IMR-90 (cell line): ENCODE results near the gene NOS1AP. TPM values are rescaled to one million over a fixed set of nuclear protein-coding genes. Genes with fewer than 3 reads are reported as not detected.

Experiments
- ATAC-seq: fragments of 200-7000 bp; cut with Tn5 transposase; 2 replicates; pipeline ENCODE4 v1.9.1; 2020; ENCODE audit warnings: low read depth, mild to moderate bottlenecking, moderate library complexity
- BruUV-seq: library from RNA; stranded (reverse); fragments of 400-500 nt; replicated peaks from 2 replicates; lab custom pipeline; 2021; lab: Mats Ljungman, UMichigan
- CTCF ChIA-PET: fragments of 300-600 bp; formaldehyde crosslinking; extraction: SDS; loops from one replicate; lab custom pipeline; 2021; ENCODE audit warnings: antibody characterized with exemption; lab: Yijun Ruan, JAX
- POLR2A ChIA-PET: fragments of 300-600 bp; sonication (Branson Sonifier 250); formaldehyde crosslinking; loops from one replicate; lab custom pipeline; 2022; ENCODE audit warnings: antibody characterized with exemption; ENCODE audit not compliant: unreplicated experiment; lab: Charles Lee
- DNase-seq: peaks from one replicate; pipeline ENCODE4 v3.0.0; 2013
- H2AFZ ChIP-seq: replicated peaks from 2 replicates; pipeline ENCODE3; 2013; ENCODE audit warnings: low read length, mild to moderate bottlenecking; ENCODE audit not compliant: poor library complexity
- H2AK5ac ChIP-seq: 2 replicates; pipeline ENCODE4 v1.6.1; 2013; ENCODE audit warnings: low read depth, low read length, inconsistent platforms
- H2AK9ac ChIP-seq: replicated peaks from 2 replicates; pipeline ENCODE3; 2013; ENCODE audit warnings: mild to moderate bottlenecking, low read depth, low read length, moderate library complexity; ENCODE audit not compliant: poor library complexity
- H2BK120ac ChIP-seq: 2 replicates; pipeline ENCODE4 v1.6.1; 2013; ENCODE audit warnings: low read depth, low read length, inconsistent platforms
- H2BK15ac ChIP-seq: 3 replicates; pipeline ENCODE4 v1.6.1; 2013; ENCODE audit warnings: low read depth, low read length, inconsistent platforms
- H2BK20ac ChIP-seq: 2 replicates; pipeline ENCODE4 v1.6.1; 2013; ENCODE audit warnings: low read depth, mild to moderate bottlenecking, inconsistent platforms, low read length, moderate library complexity
- H2BK5ac ChIP-seq: 2 replicates; pipeline ENCODE4 v1.6.1; 2013; ENCODE audit warnings: mild to moderate bottlenecking, low read depth, low read length, inconsistent platforms; ENCODE audit not compliant: poor library complexity, severe bottlenecking
- H3K14ac ChIP-seq: replicated peaks from 2 replicates; pipeline ENCODE4 v1.6.1; 2013; ENCODE audit warnings: low read depth, low read length, inconsistent platforms
- H3K18ac ChIP-seq: 2 replicates; pipeline ENCODE4 v1.6.1; 2013; ENCODE audit warnings: low read depth, low read length, control low read depth
- H3K23ac ChIP-seq: 2 replicates; pipeline ENCODE4 v1.6.1; 2013; ENCODE audit warnings: low read depth, low read length, inconsistent platforms
- H3K27ac ChIP-seq: 2 replicates; pipeline ENCODE4 v1.5.1; 2013; ENCODE audit warnings: mild to moderate bottlenecking, control low read depth, low read length; ENCODE audit not compliant: insufficient read depth
- H3K27me3 ChIP-seq: 2 replicates; pipeline ENCODE4 v1.6.1; 2013; ENCODE audit warnings: low read length; ENCODE audit not compliant: control insufficient read depth, insufficient read depth
- H3K36me3 ChIP-seq: 2 replicates; pipeline ENCODE4 v1.6.1; 2013; ENCODE audit warnings: low read length, mixed read lengths; ENCODE audit not compliant: control insufficient read depth, insufficient read depth
- H3K4ac ChIP-seq: 2 replicates; pipeline ENCODE4 v1.6.1; 2013; ENCODE audit warnings: low read depth, low read length, inconsistent platforms
- H3K4me1 ChIP-seq: 2 replicates; pipeline ENCODE4 v1.6.1; 2013; ENCODE audit warnings: low read length, mixed read lengths; ENCODE audit not compliant: control insufficient read depth, insufficient read depth
- H3K4me2 ChIP-seq: 2 replicates; pipeline ENCODE4 v1.6.1; 2013; ENCODE audit warnings: low read depth, mild to moderate bottlenecking, control low read depth, low read length, moderate library complexity
- H3K4me3 ChIP-seq: 2 replicates; pipeline ENCODE4 v1.5.1; 2013; ENCODE audit warnings: low read depth, mild to moderate bottlenecking, control low read depth, low read length, moderate library complexity; ENCODE audit not compliant: insufficient read depth
- H3K56ac ChIP-seq: 2 replicates; pipeline ENCODE4 v1.6.1; 2013; ENCODE audit warnings: low read length, inconsistent platforms; ENCODE audit not compliant: insufficient read depth; ENCODE audit errors: extremely low read depth
- H3K79me1 ChIP-seq, 2 experiments: 2 replicates each; pipeline ENCODE4 v1.6.1; 2013; ENCODE audit warnings: low read length in 2 of 2, inconsistent platforms in 1 of 2, low read depth in 1 of 2
- H3K9ac ChIP-seq: 2 replicates; pipeline ENCODE4 v1.6.1; 2013; ENCODE audit warnings: low read depth, low read length, control low read depth
- H3K9me1 ChIP-seq: 2 replicates; pipeline ENCODE4 v1.6.1; 2013; ENCODE audit warnings: low read length, inconsistent platforms; ENCODE audit not compliant: insufficient read depth
- H3K9me3 ChIP-seq: 2 replicates; pipeline ENCODE4 v1.6.1; 2013; ENCODE audit warnings: low read length; ENCODE audit not compliant: control insufficient read depth, insufficient read depth
- H4K20me1 ChIP-seq: 2 replicates; pipeline ENCODE4 v1.6.1; 2013; ENCODE audit warnings: low read length, inconsistent platforms; ENCODE audit not compliant: insufficient read depth
- H4K5ac ChIP-seq: 2 replicates; pipeline ENCODE4 v1.6.1; 2013; ENCODE audit warnings: mild to moderate bottlenecking, low read depth, low read length, control low read depth
- H4K8ac ChIP-seq, 2 experiments: 2 replicates each; pipeline ENCODE4 v1.6.1; 2013; ENCODE audit warnings: low read depth in 2 of 2, low read length in 2 of 2, control low read depth in 1 of 2, inconsistent platforms in 1 of 2
- H4K91ac ChIP-seq: 2 replicates; pipeline ENCODE4 v1.6.1; 2013; ENCODE audit warnings: low read depth, low read length, inconsistent platforms; ENCODE audit not compliant: insufficient read depth
- BHLHE40 ChIP-seq: fragments of 150-350 bp; IDR thresholded peaks from 2 replicates; pipeline ENCODE4 v1.6.1; 2016; ENCODE audit warnings: mild to moderate bottlenecking, low read depth, low read length
- CEBPB ChIP-seq: IDR thresholded peaks from 2 replicates; pipeline ENCODE4 v1.6.1; 2012; ENCODE audit warnings: low read depth, low read length, improper control_type of control experiment
- FOS ChIP-seq: fragments of 150-350 bp; IDR thresholded peaks from 2 replicates; pipeline ENCODE4 v1.6.1; 2016; ENCODE audit warnings: low read depth, low read length
- MAFK ChIP-seq: IDR thresholded peaks from 2 replicates; pipeline ENCODE4 v1.6.1; 2012; ENCODE audit warnings: low read depth, low read length, improper control_type of control experiment
- MAZ ChIP-seq: IDR thresholded peaks from 2 replicates; pipeline ENCODE4 v1.6.1; 2012; ENCODE audit warnings: low read depth, mild to moderate bottlenecking, low read length, improper control_type of control experiment, moderate library complexity, borderline replicate concordance
- MXI1 ChIP-seq: IDR thresholded peaks from 2 replicates; pipeline ENCODE4 v1.6.1; 2012; ENCODE audit warnings: low read depth, mild to moderate bottlenecking, low read length, moderate library complexity, borderline replicate concordance
- NFE2L2 ChIP-seq: fragments of 150-350 bp; IDR thresholded peaks from 2 replicates; pipeline ENCODE4 v1.6.1; 2016; ENCODE audit warnings: low read depth, mild to moderate bottlenecking, low read length
- POLR2A ChIP-seq: IDR thresholded peaks from 2 replicates; pipeline ENCODE4 v1.6.1; 2012; ENCODE audit warnings: mild to moderate bottlenecking, low read depth, low read length
- RAD21 ChIP-seq: IDR thresholded peaks from 2 replicates; pipeline ENCODE4 v1.6.1; 2012; ENCODE audit warnings: low read length, improper control_type of control experiment
- RCOR1 ChIP-seq: IDR thresholded peaks from 2 replicates; pipeline ENCODE4 v1.6.1; 2012; ENCODE audit warnings: mild to moderate bottlenecking, low read length, improper control_type of control experiment; ENCODE audit not compliant: insufficient replicate concordance
- RFX5 ChIP-seq: IDR thresholded peaks from 2 replicates; pipeline ENCODE4 v1.8.0; 2012; ENCODE audit warnings: low read depth, mild to moderate bottlenecking, low read length, moderate library complexity
- SMC3 ChIP-seq: fragments of 150-350 bp; IDR thresholded peaks from 2 replicates; pipeline ENCODE4 v1.6.1; 2016; ENCODE audit warnings: low read depth, mild to moderate bottlenecking, antibody characterized with exemption, low read length, moderate library complexity
- WGBS, 2 experiments: methylation state at CpG; one replicate each; pipeline versions ENCODE4 v1.1.5 to v1.1.7; 2013; ENCODE audit warnings: missing lambda C conversion rate in 2 of 2; ENCODE audit not compliant: insufficient read length in 1 of 2; ENCODE audit errors: extremely low coverage in 2 of 2; 5-methylcytosine and 5-hydroxymethylcytosine counted together
- dilution Hi-C: fragments of 300-500 bp; cut with HindIII; formaldehyde crosslinking; loops from one replicate; pipeline ENCODE4 v1.14.3; 2018; ENCODE audit warnings: low sequenced_read_pairs; ENCODE audit not compliant: unreplicated experiment
- in situ Hi-C: fragments of 300-500 bp; cut with MboI; formaldehyde crosslinking; loops from 3 replicates; pipeline ENCODE4 v1.14.3; 2019; ENCODE audit warnings: low sequenced_read_pairs, inconsistent platforms, mixed read lengths
- intact Hi-C: fragments of 100-400 bp; cut with micrococcal nuclease; formaldehyde crosslinking; loops from 2 replicates; pipeline ENCODE4 v1.10.0; 2022
- polyA plus RNA-seq, 3 experiments: library from polyadenylated mRNA; depleted of rRNA; stranded (reverse); fragments of >200 nt; gene quantifications; 2 replicates each; pipeline ENCODE4 v1.2.3, GENCODE V29; 2012; ENCODE audit warnings: low replicate concordance in 1 of 3
- total RNA-seq: library from RNA; depleted of rRNA; stranded (reverse); fragments of >200 nt; gene quantifications from 2 replicates; pipeline ENCODE4 v1.2.3, GENCODE V29; 2012
- TF ChIP-seq, protein P1 (sequence below): fragments of 150-350 bp; IDR thresholded peaks from 2 replicates; pipeline ENCODE4 v1.6.1; 2016; ENCODE audit warnings: low read depth, mild to moderate bottlenecking, low read length, moderate library complexity, borderline replicate concordance
- TF ChIP-seq, protein P2 (sequence below): conservative IDR thresholded peaks from 2 replicates; pipeline ENCODE4 v1.5.1; 2012; ENCODE audit warnings: mild to moderate bottlenecking, low read depth, low read length, improper control_type of control experiment
- TF ChIP-seq, protein P3 (sequence below): fragments of 150-350 bp; IDR thresholded peaks from 2 replicates; pipeline ENCODE4 v1.6.1; 2017; ENCODE audit warnings: mild to moderate bottlenecking, antibody characterized with exemption, low read length, low read depth

NOS1AP gene
- total and polyA plus RNA-seq, 2 of the 4 experiments (the other 2 are of a cell fraction) = 0.18 to 0.19 TPM

DNA sequence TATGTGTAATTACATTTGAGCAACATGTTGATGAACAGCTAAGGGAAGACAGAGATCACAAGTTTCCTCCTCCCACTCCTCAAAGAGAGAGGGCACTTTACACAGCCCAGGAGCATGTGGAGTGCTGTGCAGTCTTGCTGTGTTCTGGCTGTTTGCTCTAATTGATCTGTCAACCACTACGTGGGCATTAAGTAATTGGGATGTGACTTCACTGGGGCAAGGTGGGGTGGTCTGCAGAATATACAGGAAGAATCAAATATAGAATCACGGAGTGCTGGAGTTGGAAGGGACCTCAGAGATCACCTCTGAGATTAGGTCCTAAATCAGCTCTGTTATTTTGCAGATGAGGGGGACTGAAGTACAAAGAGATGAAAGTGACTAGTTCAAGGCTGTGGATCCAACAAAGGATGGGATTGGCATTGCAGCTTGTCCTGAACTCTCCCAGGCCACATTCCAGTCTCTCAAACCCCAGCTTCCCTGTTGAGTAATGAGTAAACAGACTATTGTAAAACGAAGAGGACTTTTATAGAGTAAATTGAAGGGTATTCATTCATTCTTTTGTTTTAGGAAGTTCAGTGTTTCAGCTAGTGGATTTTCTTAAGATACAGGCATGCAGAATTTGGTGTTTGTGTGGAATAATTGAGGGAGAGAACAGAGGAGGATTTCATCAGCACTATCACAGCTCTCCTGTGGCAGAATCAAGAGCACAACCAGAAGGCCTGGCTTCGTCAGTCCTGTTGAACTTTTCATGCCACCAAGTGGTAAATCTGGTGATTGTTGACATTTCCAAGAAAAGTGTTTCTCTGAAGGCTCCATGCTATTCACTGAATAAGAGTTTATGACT is 22.4 kb downstream of the NOS1AP start:
- H2AK9ac ChIP-seq = no peak overlapping the region
- H4K91ac ChIP-seq = no peak overlapping the region
- no peak overlapping the region for H2BK15ac ChIP-seq
- H4K20me1 ChIP-seq = no peaks in the 10 kb centered on the region
- no peak overlapping the region for H4K5ac ChIP-seq
- ChIA-PET CTCF (no interaction called here), POLR2A (no interaction called here)
- no peak overlapping the region for H3K9ac ChIP-seq
- ATAC-seq (peak; percentile 21; the same call in 1 of the 2 replicates), DNase-seq (no peak)
- intact Hi-C loops (no loop called here), dilution Hi-C loops (no loop called here), in situ Hi-C loops (no loop called here)
- H3K4me1 ChIP-seq = peaks cover 6% of the 10 kb centered on the region
- no peaks in the 10 kb centered on the region for H3K9me3 ChIP-seq
- H3K79me1 ChIP-seq = no peaks in the 10 kb centered on the region
- H4K8ac ChIP-seq = no peak overlapping the region
- no peak overlapping the region for H2AFZ ChIP-seq
- H2BK20ac ChIP-seq = no peak overlapping the region
- H2BK5ac ChIP-seq = no peak overlapping the region
- H3K9me1 ChIP-seq = no peaks in the 10 kb centered on the region
- no peak overlapping the region for H3K56ac ChIP-seq
- H3K18ac ChIP-seq = no peak overlapping the region
- no peak overlapping the region for H3K4me2 ChIP-seq
- H3K27ac ChIP-seq = no peak overlapping the region
- no peak overlapping the region for H3K14ac ChIP-seq
- H3K4me3 ChIP-seq = no peak overlapping the region
- no peak overlapping the region for H2AK5ac ChIP-seq
- no peak overlapping the region for H3K4ac ChIP-seq
- H2BK120ac ChIP-seq = no peak overlapping the region
- WGBS, 2 experiments = no CpG with 5 or more reads among the region's 4 CpGs
- H3K36me3 ChIP-seq = no peaks in the 10 kb centered on the region
- peaks cover 3% of the 10 kb centered on the region for H3K27me3 ChIP-seq
- no peak overlapping the region for H3K23ac ChIP-seq
- BruUV-seq = no TSS peak
- no peak for TF ChIP-seq MXI1
- TF ChIP-seq, protein P1, sequence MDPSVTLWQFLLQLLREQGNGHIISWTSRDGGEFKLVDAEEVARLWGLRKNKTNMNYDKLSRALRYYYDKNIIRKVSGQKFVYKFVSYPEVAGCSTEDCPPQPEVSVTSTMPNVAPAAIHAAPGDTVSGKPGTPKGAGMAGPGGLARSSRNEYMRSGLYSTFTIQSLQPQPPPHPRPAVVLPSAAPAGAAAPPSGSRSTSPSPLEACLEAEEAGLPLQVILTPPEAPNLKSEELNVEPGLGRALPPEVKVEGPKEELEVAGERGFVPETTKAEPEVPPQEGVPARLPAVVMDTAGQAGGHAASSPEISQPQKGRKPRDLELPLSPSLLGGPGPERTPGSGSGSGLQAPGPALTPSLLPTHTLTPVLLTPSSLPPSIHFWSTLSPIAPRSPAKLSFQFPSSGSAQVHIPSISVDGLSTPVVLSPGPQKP = no peak
- TF ChIP-seq RAD21 = no peak
- no peak for TF ChIP-seq MAZ
- no peak for TF ChIP-seq NFE2L2
- no peak for TF ChIP-seq RCOR1
- no peak for TF ChIP-seq SMC3
- no peak for TF ChIP-seq BHLHE40
- TF ChIP-seq, protein P2, sequence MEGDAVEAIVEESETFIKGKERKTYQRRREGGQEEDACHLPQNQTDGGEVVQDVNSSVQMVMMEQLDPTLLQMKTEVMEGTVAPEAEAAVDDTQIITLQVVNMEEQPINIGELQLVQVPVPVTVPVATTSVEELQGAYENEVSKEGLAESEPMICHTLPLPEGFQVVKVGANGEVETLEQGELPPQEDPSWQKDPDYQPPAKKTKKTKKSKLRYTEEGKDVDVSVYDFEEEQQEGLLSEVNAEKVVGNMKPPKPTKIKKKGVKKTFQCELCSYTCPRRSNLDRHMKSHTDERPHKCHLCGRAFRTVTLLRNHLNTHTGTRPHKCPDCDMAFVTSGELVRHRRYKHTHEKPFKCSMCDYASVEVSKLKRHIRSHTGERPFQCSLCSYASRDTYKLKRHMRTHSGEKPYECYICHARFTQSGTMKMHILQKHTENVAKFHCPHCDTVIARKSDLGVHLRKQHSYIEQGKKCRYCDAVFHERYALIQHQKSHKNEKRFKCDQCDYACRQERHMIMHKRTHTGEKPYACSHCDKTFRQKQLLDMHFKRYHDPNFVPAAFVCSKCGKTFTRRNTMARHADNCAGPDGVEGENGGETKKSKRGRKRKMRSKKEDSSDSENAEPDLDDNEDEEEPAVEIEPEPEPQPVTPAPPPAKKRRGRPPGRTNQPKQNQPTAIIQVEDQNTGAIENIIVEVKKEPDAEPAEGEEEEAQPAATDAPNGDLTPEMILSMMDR = no peak
- TF ChIP-seq, protein P3, sequence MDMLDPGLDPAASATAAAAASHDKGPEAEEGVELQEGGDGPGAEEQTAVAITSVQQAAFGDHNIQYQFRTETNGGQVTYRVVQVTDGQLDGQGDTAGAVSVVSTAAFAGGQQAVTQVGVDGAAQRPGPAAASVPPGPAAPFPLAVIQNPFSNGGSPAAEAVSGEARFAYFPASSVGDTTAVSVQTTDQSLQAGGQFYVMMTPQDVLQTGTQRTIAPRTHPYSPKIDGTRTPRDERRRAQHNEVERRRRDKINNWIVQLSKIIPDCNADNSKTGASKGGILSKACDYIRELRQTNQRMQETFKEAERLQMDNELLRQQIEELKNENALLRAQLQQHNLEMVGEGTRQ = no peak
- no peak for TF ChIP-seq MAFK
- TF ChIP-seq FOS = no peak
- no peak for TF ChIP-seq RFX5
- no peak for TF ChIP-seq POLR2A
- no peak for TF ChIP-seq CEBPB
